Measurements from ENCODE around the gene SYNJ2.
"Not testable (repeated sequence)": the region's sequence is repeated elsewhere in the genome, so short reads cannot be mapped to it uniquely, and the experiment has no call there.

SYNJ2 gene

GRCh38 chr6:157956171-157956730 is 25.4 kb upstream of the SYNJ2 start:
- no peak for DNase-seq (ENCODE audit: low read depth in 2 of 2)

GRCh38 chr6:157959451-157960227 is 22.0 kb upstream of the SYNJ2 start:
- no peak for DNase-seq (ENCODE audit: low read depth in 2 of 2)

DNA sequence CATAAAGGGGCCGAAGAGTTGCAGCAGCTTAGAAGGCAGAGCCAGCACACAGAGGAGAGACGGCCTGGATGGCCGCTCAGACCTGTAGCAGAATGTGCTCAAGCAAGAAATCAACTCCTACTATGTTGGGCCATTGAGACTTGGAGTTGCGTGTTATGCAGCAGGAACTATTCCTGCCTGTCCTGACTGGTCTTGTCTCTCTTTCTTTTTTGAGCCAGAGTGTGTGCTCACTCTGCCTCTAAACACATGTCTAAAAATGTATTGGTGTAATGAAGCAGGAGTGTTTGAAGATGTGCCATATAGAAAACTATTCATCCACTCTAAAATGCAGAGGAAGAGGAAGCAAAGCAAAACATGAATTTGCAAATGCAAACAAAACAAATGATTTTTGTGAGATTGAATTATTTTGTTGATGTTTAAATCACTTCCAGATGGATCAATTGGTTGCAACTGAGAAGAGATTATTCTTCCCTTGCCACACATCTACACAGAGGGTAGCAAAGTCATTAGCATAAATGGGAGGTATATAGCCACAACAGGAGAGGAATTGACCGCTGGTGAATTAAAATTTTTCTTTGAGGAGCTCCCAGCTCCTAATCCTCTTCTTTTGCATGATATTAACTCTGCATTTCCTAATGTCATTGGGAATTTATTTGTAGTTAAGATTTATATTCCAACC is 20.4 kb upstream of the SYNJ2 start:
- DNase-seq (ENCODE audit: low read depth in 2 of 2), result no peak

- DNase-seq (ENCODE audit: low read depth in 2 of 2), result no peak
Observed at GRCh38 chr6:157961832-157962575, 19.7 kb upstream of the SYNJ2 start.

DNA sequence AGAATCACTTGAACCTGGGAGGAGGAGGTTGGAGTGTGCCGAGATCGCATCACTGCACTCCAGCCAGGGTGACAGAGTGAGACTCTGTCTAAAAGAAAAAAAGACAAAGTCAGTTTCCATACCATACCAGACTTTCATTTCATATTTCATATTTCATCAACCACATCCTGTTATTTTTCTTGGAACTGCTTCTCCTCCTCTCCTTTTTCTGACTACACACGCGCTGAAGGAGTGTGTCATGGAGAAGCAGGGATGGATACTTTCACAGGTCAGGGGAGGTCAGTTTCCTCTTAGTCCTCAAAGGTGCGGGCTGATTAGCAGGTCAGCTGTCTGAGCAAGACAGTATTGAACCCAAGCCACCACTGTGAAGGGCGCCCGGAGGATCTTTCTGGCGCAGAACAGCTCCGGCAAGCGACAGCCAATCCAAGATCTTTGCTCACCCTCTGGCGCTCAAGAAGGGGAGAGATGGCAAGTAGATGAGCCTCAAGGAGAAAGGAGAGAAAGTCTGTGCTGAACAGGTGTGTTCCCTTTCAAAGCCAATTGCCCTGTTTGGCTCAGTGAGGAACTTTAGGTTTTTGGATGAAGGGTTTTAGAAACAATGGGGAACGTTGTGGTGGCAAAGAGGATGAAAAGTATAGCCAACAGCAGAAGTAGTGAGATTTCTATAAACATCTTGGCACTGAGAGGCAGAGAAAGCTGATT is 18.9 kb upstream of the SYNJ2 start:
- no peak for DNase-seq (ENCODE audit: low read depth in 2 of 2)

DNA sequence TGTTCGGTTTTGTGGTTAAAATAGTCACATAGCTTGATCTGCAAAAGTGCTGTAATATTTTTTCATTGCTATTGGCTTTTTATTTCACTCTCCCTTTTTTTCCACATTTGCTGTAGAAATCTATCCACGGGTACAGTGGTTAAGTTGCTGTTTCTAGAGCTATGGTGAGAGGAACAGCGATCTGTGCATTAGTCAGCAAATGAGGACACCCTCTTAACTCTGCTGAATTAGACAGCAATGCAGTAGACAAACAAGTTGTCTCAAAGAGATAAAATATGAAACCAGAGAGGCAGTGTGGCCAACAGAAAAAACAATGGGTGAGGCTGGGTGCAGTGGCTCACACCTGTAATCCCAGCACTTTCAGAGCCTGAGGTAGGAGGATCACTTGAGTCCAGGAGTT is 17.6 kb upstream of the SYNJ2 start:
- no peak for DNase-seq (ENCODE audit: low read depth in 2 of 2)

DNA sequence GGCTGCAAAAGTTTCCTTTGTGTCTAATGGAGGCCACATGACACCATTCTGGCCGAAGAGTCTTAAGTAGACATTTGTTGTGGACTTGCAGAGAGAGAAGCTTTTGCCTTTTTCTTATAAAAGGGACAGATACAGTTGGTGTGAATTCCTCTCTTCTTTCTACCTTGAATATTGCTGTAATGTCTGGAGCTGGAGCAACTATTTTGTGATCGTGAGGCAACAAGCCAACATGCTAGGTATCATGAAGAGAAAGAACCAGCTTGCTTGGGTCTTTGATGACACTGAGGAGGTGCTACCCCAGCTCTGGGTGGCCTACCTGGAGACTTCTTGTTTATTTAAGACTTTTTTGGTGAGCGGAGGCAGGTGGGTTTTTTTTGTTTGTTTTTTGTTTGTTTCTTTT is 16.3 kb upstream of the SYNJ2 start:
- no peak for DNase-seq (ENCODE audit: low read depth in 2 of 2)

DNA sequence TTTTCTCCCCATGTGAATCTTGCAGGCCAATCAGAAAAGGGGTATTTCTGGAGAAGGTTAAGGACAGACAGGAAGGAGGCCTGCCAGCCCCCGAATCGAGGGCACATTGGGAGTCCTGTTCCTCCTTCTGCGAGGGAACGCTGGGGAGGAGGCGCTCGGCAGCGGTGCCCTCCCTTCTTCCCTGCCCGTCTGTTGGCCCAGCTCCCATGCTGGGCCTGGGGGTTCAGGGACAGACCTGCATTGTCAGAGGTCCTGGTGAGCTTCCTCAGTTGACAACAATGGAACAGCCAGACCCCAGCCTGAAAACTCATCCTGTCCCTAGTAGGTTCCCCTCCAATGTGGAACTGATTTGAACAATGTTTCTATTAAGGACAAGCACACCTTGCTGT is 15.1 kb upstream of the SYNJ2 start:
- DNase-seq (ENCODE audit: low read depth in 2 of 2), result no peak

GRCh38 chr6:157967020-157967419 is 14.6 kb upstream of the SYNJ2 start:
- DNase-seq (ENCODE audit: low read depth in 2 of 2), result no peak

GRCh38 chr6:157967486-157967885 is 14.2 kb upstream of the SYNJ2 start:
- DNase-seq (ENCODE audit: low read depth in 2 of 2), result no peak

DNA sequence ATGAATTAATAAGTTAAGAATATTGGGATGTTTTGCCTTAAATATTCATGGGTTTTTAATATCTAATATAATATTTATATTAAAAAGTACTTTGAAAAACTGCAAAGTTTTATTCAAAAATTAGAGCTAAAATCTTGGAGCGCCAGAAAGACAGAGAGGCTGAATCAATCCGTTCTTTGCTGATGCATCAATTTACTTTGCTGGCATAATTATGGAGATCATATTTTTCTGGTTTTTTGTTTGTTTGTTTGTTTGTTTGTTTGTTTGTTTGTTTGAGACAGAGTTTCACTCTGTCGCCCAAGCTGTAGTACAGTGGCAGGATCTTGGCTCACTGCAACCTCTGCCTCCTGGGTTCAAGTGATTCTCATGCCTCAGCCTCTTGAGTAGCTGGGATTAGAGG is 9.5 kb upstream of the SYNJ2 start:
- not testable (repeated sequence) for DNase-seq (ENCODE audit: low read depth in 2 of 2)

DNA sequence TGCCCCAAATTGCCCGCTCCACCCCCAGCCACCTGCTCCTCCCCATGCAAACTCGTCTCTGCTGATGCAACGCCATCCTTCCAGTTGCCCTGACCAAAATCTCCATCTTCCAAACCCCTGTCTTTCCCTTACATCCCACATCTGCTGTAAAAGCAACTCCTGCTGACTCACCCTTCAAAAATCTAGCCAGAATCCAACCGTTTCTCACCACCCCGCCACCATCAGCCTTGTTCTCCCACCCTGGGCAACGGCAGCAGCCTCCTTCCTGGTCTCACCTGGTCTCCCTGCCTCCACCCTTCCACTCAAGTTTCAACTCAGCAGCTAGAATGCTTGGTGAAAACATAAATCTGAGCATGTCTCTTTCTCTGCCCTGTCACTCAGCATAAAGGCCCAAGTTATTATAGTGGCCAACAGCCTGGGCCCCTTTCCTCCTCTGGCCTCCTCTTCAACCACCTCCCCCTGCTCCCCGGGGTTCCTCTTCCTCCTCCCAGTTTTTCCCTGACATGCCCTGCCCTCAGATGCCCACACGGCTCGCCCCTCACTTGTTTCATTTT is 7.2 kb upstream of the SYNJ2 start:
- no peak for DNase-seq (ENCODE audit: low read depth in 2 of 2)

DNA sequence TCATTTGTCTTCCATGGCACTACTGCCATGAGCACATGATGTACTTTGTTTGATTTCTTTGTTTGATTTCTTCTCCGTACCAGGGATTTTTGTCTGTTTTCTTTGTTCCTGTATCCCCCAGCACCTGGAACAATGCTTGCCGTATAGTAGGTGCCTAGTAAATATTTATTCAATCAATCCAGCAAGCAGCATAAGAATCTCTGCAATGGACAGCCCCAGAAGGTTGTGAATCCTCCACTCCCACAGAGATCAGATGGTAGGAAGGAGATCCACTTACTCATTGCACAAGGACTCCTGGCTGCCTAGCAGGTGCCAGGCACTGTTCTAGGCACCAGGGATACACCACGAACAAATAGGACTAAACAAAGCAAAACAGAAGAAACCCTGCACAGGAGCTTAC is 6.7 kb upstream of the SYNJ2 start:
- DNase-seq (ENCODE audit: low read depth in 2 of 2), result no peak

GRCh38 chr6:157975456-157975855 is 6.2 kb upstream of the SYNJ2 start:
- no peak for DNase-seq (ENCODE audit: low read depth in 2 of 2)

DNA sequence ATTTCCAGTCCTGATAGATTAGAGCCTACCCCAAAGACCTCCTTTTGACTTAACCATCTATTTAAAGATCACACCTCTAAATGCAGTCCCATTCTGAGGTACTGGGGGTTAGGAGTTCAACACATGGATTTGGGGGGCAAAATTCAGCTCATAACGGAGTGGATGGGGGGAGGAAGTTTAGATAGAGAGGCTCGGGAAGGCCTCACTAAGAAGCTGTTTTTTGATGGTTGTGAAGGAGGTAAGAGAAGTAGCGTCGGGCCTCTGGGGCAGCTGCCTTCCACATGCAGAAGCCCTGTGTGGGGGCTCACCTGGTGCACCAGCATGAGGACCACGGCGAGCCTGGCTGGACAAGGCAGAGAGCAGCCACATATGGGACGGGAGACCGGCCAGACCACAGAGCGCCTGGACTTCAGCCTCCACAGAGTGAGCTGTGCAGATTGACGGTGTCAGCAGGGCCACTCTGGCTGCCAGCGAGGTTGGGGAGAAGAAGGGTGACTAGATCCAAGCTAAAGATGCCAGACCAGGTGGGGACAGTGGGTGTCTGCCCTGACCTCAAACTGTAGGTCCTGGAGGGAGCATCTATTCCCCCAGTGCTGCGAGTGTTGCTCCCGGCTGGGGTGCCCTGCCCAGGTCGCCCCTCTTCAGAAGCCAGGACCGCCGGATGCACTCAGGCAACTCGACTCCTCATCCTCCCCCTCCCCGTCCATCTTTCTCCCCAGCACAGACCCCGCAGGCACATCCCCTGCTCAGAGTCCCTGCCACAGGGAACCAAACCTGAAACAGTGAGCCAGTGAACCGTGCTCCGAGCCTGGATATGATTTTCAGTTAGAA is 5.1 kb upstream of the SYNJ2 start:
- DNase-seq (ENCODE audit: low read depth in 2 of 2), result no peak

- no peak for DNase-seq (ENCODE audit: low read depth in 2 of 2)
Observed at GRCh38 chr6:157977176-157977804, 4.4 kb upstream of the SYNJ2 start.

- DNase-seq (ENCODE audit: low read depth in 2 of 2), result no peak
Observed at GRCh38 chr6:157978021-157978783, 3.5 kb upstream of the SYNJ2 start.

GRCh38 chr6:157980288-157981131 is 1.2 kb upstream of the SYNJ2 start:
- no peak for DNase-seq (ENCODE audit: low read depth in 2 of 2)

GRCh38 chr6:157981132-157981394 is 600 bp upstream of the SYNJ2 start:
- DNase-seq (ENCODE audit: low read depth in 2 of 2), result no peak
